UCSD-AML1 (cell line): ENCODE results near the gene HPCAL4.

ENCODE experiments used
- DNase-seq: peaks from one replicate; lab custom pipeline; 2025; ENCODE audit not compliant: unreplicated experiment; lab: John Stamatoyannopoulos, UW

Gene HPCAL4

DNA sequence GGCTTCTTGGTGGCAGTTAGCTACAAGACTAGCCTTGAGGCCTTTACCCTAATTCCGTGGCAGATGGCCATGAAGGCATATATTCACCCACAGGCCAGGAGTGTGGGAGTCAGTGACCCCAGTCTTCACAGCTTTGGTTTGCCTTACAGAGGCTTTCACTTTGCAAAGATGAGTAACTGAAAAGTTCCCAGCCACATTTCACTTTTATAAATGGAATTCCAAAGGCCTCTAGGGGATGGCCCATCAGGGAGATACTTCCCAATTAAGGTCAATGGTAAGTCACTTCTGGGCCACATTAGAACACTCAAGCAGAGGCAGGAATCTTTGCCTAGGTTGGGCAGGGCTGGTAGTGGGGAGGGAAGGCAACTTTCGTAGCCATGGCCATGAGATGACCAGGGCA is 38.7 kb downstream of the HPCAL4 start:
- no peak for DNase-seq

- DNase-seq = no peak
These were observed 39.1 kb downstream of the HPCAL4 start for GRCh38 chr1:39652105-39652504.

DNA sequence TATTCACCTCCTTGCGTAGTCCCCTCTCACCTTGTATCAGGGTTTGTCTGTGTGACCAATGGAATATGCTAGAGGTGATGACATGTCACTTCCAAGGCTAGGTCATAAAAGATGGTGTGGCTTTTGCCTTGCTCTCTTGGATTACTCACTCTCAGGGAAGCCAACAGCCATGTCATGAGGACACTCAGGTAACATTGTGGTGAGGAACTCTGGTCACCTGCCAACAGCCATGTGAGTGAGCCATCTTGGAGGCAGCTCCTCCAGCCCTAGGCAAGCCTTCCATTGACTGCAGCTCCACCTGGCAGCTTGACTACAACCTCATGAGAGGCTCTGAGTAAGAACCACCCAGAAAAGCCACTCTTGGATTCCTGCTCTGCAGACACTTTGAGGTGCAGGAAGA is 40.8 kb downstream of the HPCAL4 start:
- no peak for DNase-seq

DNA sequence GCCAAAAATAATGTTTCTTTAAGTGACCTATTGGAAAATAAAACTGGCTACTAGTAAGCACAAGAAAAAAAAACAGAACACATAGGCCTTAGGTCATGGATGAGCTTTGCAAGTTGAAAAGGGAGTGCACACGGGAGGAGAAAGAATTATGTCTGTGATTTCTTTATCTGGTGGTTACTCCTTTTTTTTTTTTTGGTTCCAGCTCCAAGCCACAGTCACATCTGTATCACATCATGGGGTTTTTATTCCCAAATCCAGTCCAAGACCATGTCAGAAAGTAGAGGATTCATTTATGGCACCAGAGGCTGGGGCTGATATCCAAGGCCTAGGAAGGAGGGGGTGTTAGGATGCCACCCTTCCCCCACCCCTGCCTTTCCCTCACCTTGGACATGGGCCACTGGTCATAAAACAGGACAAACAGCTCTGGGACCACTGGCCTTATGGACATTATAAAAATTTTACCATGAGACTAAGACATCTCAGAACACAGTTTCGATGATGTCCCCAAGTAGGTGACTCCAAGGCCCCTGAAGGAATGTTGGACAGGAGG is 41.5 kb downstream of the HPCAL4 start:
- no peak for DNase-seq

DNA sequence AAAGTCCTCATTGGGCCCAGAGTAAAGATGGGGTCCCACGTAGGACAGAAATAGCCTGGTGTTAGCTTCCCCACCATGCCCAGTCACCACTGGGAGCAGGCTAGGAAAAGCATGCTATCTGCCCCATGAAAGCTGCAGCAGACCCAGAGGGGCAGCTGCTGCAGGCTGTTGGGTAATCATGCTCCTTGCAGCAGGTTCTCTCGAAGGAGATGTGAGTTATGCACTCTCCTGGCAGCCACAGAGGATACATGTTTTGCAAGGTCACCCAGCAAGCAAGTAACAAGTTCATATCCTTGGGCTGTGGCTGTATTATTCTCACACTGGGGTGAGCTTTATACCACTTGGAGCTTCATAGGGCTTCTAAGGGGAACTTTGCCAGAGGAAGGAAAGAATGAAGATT is 42.7 kb downstream of the HPCAL4 start:
- DNase-seq = no peak

DNA sequence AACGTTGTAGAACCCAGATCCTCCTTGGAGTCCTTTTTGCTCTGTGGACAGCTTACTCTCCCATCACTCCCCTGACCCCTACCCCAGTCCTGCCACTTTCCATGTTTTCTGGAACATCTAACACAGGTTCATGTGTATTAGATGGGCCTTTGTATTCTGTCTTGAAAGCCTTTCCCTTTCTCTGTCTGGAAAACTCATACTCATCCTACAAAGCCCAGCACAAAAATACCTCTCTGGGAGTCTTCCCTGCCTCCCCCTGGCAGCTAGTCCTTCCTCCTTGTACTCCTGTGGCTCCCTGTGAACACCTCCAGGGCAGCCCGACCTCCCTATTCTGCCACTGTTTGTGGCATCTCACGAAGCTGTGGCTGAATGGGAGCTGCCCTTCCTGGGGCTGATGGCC is 44.0 kb downstream of the HPCAL4 start:
- no peak for DNase-seq

- DNase-seq = peak; percentile 20
These were observed 44.8 kb downstream of the HPCAL4 start for GRCh38 chr1:39646232-39647081.

DNA sequence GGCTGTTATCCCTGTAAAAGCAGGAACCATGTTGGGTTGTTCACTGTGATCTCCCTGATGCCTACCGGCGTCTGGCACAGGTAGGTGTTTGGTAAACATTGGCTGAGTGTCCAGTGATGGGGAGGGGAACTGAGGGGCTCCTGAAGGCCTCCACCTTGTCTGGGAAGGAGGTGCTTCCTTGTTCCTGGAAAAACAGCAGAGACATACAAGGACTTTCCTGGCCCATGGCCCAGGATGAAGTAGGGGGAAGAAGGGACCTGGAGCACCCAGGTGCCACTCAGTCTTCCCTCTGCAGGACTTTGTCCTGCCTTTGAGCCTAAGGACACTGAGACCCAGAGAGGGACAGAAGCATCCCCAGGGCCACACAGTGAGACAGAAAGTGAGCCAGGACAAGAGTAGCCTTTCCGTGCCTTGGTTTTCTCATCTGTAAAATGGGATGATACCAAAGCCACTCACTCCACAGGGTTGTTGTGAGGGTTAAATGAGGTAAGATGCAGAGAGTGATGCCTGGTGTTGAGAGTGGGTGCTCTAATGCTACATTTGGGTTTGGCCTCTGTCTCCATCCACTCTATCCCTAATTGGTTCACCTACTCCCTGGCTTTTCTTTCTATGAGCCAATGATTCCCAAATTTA is 45.7 kb downstream of the HPCAL4 start:
- DNase-seq = no peak

DNA sequence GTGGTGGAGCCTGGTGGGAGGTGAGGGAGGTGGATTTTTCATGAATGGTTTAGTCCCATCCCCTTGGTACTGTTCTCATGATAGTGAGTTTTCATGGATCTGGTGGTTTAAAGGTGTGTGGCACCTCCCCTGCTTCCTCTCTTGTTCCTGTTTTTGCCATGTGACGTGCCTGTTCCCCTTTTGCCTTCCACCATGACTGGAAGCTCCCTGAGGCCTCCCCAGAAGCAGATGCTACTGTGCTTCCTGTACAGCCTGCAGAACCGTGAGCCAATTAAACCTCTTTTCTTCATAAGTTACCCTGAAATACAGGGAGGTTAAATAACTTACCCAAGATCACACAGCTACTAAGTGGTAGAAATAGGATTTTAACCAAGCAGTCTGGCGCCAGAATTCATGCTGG is 47.5 kb downstream of the HPCAL4 start:
- no peak for DNase-seq

- DNase-seq = no peak
These were observed 48.4 kb downstream of the HPCAL4 start for GRCh38 chr1:39642796-39643195.

- no peak for DNase-seq
These were observed 50.4 kb downstream of the HPCAL4 start for GRCh38 chr1:39640861-39641260.

GRCh38 chr1:39639305-39640130 is 51.7 kb downstream of the HPCAL4 start, which contains the start of gene HEYL:
TSS of gene HEYL (minus strand) at chr1:39639643. CDS start at chr1:39639625, 18 bp downstream.
- peak; percentile 89 for DNase-seq

GRCh38 chr1:39638965-39639304 is 52.3 kb downstream of the HPCAL4 start:
- no peak for DNase-seq

DNA sequence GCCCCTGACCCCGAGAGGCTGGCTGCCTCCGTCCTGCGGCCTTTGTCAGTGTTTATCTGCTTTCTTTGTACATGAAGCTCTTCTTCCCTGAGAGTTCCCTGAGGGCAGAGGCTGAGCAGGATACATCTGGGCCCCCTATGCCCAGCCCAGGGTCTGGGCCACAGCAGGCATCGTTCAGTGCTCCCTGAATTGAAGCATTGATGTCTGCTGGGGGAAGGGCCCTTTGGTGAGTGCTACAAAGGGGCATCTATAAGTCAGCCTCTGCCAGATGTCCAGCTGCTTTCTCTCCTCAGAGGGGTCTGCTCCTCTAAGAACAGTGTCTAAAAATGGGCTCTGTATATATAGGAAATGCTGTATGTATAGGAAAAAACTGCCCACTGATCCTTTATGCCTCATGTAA is 53.9 kb downstream of the HPCAL4 start:
- no peak for DNase-seq

DNA sequence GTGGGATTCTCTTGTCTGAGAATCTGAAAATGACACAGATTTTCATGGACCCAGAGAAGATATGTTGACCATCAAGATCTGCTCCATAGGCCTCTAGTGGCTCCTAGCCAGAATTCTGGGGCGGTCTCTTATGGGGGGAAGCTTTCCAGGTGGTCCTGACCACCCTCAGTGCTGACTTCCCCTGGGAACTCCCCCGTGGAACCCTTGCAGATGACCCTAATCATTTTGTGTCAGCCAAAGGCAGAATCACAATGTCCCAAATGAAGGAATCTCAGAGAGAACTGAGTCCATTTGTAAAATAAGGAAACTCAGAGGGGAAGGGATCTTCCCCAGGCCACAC is 55.4 kb downstream of the HPCAL4 start:
- DNase-seq = no peak

GRCh38 chr1:39635205-39635870 is 55.9 kb downstream of the HPCAL4 start:
- DNase-seq = no peak

DNA sequence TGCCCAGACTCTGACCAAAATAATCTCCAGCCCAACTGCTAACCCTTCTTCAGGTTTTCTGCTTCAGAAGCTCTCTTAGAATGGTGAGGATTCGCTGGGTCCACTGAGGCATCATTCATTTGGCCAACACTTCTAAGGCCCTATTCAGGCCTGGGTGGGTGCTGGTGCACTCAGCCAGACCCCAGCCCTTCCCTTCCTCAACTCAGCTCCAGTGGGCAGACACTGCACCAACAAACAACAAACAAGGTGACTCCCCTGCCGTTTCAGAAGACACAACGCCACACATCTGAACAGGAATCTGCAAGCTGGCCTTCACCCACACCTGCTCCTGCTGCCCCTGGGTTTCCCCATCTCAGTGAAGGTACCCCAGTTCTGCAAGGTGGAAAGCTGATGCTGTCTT is 57.8 kb downstream of the HPCAL4 start:
- DNase-seq = no peak

- DNase-seq = no peak
These were observed 58.4 kb downstream of the HPCAL4 start for GRCh38 chr1:39632682-39633417.

DNA sequence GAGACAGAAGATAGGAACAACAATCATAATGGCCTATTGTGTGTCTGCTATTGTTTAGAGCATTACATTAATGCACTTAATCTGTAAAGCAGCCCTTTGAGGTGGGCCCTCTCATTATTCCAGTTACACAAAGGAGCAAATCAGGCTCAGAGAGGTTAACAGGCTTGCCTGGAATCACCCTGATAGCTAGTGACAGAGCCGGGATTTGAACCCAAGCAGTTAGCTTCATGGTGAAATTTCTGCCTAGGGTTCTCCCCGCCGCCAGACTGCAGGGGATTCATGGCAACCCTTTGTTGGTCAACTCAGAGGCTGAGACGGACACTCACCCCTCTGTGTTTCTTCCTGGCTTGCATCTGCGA is 58.9 kb downstream of the HPCAL4 start:
- DNase-seq = no peak
